HEK293 (cell line): Measurements from ENCODE around the gene ADAMTS17.

ENCODE experiments used
- CTCF ChIA-PET: fragments of 350-600 bp; formaldehyde crosslinking; extraction: SDS; loops from one replicate; lab custom pipeline; 2021; ENCODE audit warnings: antibody characterized with exemption; lab: Yijun Ruan, JAX
- POLR2A ChIA-PET: fragments of 300-600 bp; formaldehyde crosslinking; extraction: SDS; loops from one replicate; lab custom pipeline; 2020; ENCODE audit warnings: antibody characterized with exemption, inconsistent platforms; lab: Yijun Ruan, JAX
- H3K27ac ChIP-seq: fragments of 200-500 bp; sonication (Bioruptor generic); 2 replicates; pipeline ENCODE4 v1.5.1; 2014; ENCODE audit warnings: low read depth, low read length, control low read depth, inconsistent platforms; ENCODE audit errors: extremely low read depth
- H3K36me3 ChIP-seq, 2 experiments: fragments of 200-500 bp in 1 of 2; sonication (Bioruptor generic) in 1 of 2; 1 replicate in 1 of 2; 2 replicates in 1 of 2; pipeline ENCODE4 v1.5.1; 2014 to 2017; ENCODE audit warnings: inconsistent platforms in 2 of 2, low read length in 2 of 2; ENCODE audit not compliant: control insufficient read depth in 2 of 2, insufficient read depth in 1 of 2
- H3K4me1 ChIP-seq: fragments of 200-500 bp; sonication (Bioruptor generic); 2 replicates; pipeline ENCODE4 v1.5.1; 2014; ENCODE audit warnings: mild to moderate bottlenecking, low read length, inconsistent platforms; ENCODE audit not compliant: control insufficient read depth, insufficient read depth
- H3K4me3 ChIP-seq: 2 replicates; pipeline ENCODE4 v1.5.1; 2011; ENCODE audit warnings: low read depth, mild to moderate bottlenecking, control low read depth, low read length, moderate library complexity
- H3K9me3 ChIP-seq: fragments of 200-500 bp; sonication (Bioruptor generic); 2 replicates; pipeline ENCODE4 v1.5.1; 2014; ENCODE audit warnings: low read depth, low read length, inconsistent platforms; ENCODE audit not compliant: control insufficient read depth, insufficient read depth
- GLIS1 ChIP-seq: fragments of 450-650 bp; formaldehyde crosslinking; IDR thresholded peaks from 2 replicates; pipeline ENCODE4 v1.5.1; 2016; ENCODE audit warnings: missing biosample characterization, missing genetic modification characterization
- KLF9 ChIP-seq: fragments of 450-650 bp; formaldehyde crosslinking; IDR thresholded peaks from 2 replicates; pipeline ENCODE4 v1.5.1; 2016; ENCODE audit warnings: missing biosample characterization, missing genetic modification characterization, low read depth
- PRDM1 ChIP-seq: fragments of 450-650 bp; formaldehyde crosslinking; IDR thresholded peaks from 2 replicates; pipeline ENCODE4; 2016; ENCODE audit warnings: missing biosample characterization, missing genetic modification characterization
- TCF7L2 ChIP-seq: IDR thresholded peaks from 2 replicates; pipeline ENCODE4 v1.6.1; 2011; ENCODE audit warnings: low read depth, mild to moderate bottlenecking, inconsistent platforms, low read length, moderate library complexity, borderline replicate concordance
- YY2 ChIP-seq: fragments of 450-650 bp; formaldehyde crosslinking; IDR thresholded peaks from 2 replicates; pipeline ENCODE4 v1.5.1; 2016; ENCODE audit warnings: missing biosample characterization, missing genetic modification characterization
- ZIC2 ChIP-seq: fragments of 450-650 bp; formaldehyde crosslinking; IDR thresholded peaks from 2 replicates; pipeline ENCODE4 v1.5.1; 2016; ENCODE audit warnings: missing biosample characterization, missing genetic modification characterization
- ZNF121 ChIP-seq: fragments of 450-650 bp; formaldehyde crosslinking; IDR thresholded peaks from 2 replicates; pipeline ENCODE4 v1.5.1; 2016; ENCODE audit warnings: missing biosample characterization, missing genetic modification characterization
- ZNF37A ChIP-seq: fragments of 450-650 bp; IDR thresholded peaks from 2 replicates; pipeline ENCODE4 v1.5.1; 2018; ENCODE audit warnings: missing biosample characterization, missing genetic modification characterization
- ZNF449 ChIP-seq: fragments of 450-650 bp; formaldehyde crosslinking; IDR thresholded peaks from 2 replicates; pipeline ENCODE4 v1.5.1; 2017; ENCODE audit warnings: missing biosample characterization, mild to moderate bottlenecking, missing genetic modification characterization, moderate library complexity
- ZNF610 ChIP-seq: fragments of 450-650 bp; formaldehyde crosslinking; IDR thresholded peaks from 2 replicates; pipeline ENCODE4 v1.5.1; 2016; ENCODE audit warnings: missing biosample characterization, missing genetic modification characterization, borderline replicate concordance
- ZNF623 ChIP-seq: fragments of 450-650 bp; formaldehyde crosslinking; IDR thresholded peaks from 2 replicates; pipeline ENCODE4 v1.5.1; 2016; ENCODE audit warnings: missing biosample characterization, missing genetic modification characterization
- ZSCAN4 ChIP-seq: fragments of 450-650 bp; formaldehyde crosslinking; IDR thresholded peaks from 2 replicates; pipeline ENCODE4 v1.5.1; 2017; ENCODE audit warnings: missing biosample characterization, missing genetic modification characterization
- TF ChIP-seq, protein P1 (sequence below): IDR thresholded peaks from 2 replicates; pipeline ENCODE4 v1.6.1; 2011; ENCODE audit warnings: mild to moderate bottlenecking, low read depth, low read length, borderline replicate concordance

Gene ADAMTS17

GRCh38 chr15:100115066-100115710 lies 226.6 kb downstream of the ADAMTS17 start:
- H3K27ac ChIP-seq = no peak overlapping the region
- POLR2A ChIA-PET = interaction anchor here (0.5 kb wide), 1 partner anchor 382 kb away, joined by 5 read pairs; the partner anchor contains the start of gene LYSMD4
- H3K9me3 ChIP-seq = no peaks in the 10 kb centered on the region
- H3K4me1 ChIP-seq = peaks cover 3% of the 10 kb centered on the region
- CTCF ChIA-PET = interaction anchor here (0.6 kb wide), 1 partner anchor 1718 kb away, joined by 4 read pairs; no protein-coding TSS in a partner anchor
- no peak overlapping the region for H3K4me3 ChIP-seq
- H3K36me3 ChIP-seq = no peaks in the 10 kb centered on the region
- TF ChIP-seq ZNF121 (tag by site-specific recombination) = no peak
- no peak for TF ChIP-seq ZNF610
- TF ChIP-seq ZSCAN4 (tag by site-specific recombination) = no peak
- TF ChIP-seq YY2 = no peak
- TF ChIP-seq, protein P1, sequence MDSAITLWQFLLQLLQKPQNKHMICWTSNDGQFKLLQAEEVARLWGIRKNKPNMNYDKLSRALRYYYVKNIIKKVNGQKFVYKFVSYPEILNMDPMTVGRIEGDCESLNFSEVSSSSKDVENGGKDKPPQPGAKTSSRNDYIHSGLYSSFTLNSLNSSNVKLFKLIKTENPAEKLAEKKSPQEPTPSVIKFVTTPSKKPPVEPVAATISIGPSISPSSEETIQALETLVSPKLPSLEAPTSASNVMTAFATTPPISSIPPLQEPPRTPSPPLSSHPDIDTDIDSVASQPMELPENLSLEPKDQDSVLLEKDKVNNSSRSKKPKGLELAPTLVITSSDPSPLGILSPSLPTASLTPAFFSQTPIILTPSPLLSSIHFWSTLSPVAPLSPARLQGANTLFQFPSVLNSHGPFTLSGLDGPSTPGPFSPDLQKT = no peak

DNA sequence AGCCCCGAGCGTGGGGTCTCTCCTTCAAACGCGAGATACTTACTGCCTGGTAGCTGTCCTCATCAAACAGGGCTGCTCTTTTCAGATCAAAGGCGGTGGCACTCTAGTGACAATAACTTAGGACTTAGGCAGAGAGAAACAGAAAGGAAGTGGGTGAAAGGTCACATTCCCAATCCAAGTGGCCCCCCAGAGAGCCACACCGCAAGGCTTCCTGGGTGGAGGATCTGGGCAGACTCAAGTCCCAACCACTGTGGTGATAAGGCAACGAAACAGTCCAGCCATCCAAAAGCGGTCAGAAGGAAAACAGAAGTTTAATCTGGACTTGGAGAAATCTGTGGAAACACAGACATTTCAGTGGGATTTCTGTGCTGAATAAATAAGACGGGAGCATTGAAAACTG lies 227.2 kb downstream of the ADAMTS17 start:
- Histone ChIP-seq H3K27ac (no peak overlapping the region), H3K4me1 (peaks cover 3% of the 10 kb centered on the region), H3K4me3 (no peak overlapping the region), H3K36me3 (no peaks in the 10 kb centered on the region), H3K9me3 (no peaks in the 10 kb centered on the region)
- TF ChIP-seq PRDM1 = no peak
- TF ChIP-seq GLIS1 (tag by site-specific recombination) = peak; percentile 65; the same call in 1 of the 2 replicates
- peak; percentile 35; the same call in 1 of the 2 replicates for TF ChIP-seq ZIC2 (tag by site-specific recombination)
- no peak for TF ChIP-seq KLF9
- peak; percentile 67; the same call in 1 of the 2 replicates for TF ChIP-seq TCF7L2
- no peak for TF ChIP-seq ZNF623 (tag by site-specific recombination)
- POLR2A ChIA-PET = no interaction called here
- CTCF ChIA-PET = no interaction called here

DNA sequence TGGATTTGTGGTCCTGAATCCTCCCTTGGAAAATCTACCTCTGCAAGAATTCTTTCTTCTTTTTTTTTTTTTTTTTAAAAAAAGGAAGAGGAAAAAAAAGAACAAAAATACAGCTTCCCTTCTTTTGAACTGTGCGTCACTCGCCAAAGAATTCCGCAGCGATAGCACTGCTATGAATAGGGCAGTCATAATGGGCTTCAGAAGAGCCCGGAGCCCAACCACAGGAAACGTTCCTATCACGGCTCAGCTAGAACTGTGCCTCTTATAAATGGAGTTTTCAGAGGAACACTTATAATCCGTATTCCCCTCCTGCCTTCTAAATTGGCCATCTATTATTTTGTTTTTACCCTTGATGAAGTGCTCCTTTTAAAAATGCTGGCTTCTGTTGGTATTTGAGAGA lies 227.7 kb downstream of the ADAMTS17 start:
- POLR2A ChIA-PET = no interaction called here
- CTCF ChIA-PET = no interaction called here

More for the DNA sequence above, 227.7 kb downstream of the ADAMTS17 start:
- Histone ChIP-seq H3K4me1 (peaks cover 3% of the 10 kb centered on the region), H3K27ac (no peak overlapping the region), H3K36me3 (no peaks in the 10 kb centered on the region), H3K9me3 (no peaks in the 10 kb centered on the region)
- TF ChIP-seq ZNF37A (tag by site-specific recombination) (no peak), ZNF449 (tag by site-specific recombination) (peak; percentile 83; the same call in 1 of the 2 replicates)
- TF ChIP-seq, all 188 proteins: peak for 1
- H3K4me3 ChIP-seq = no peak overlapping the region
